Endothelial cell of umbilical vein (primary cell): ENCODE data around the gene SHC4. TPM values are rescaled to one million over a fixed set of nuclear protein-coding genes. Genes with fewer than 3 reads are reported as not detected.

Source experiments
- BruUV-seq: library from RNA; stranded (reverse); fragments of 400-500 nt; replicated peaks from 2 replicates; lab custom pipeline; 2021; lab: Mats Ljungman, UMichigan
- CTCF ChIA-PET: fragments of 300-600, 350-600 bp; sonication (Branson Sonifier 250); formaldehyde crosslinking; loops from one replicate; lab custom pipeline; 2021; ENCODE audit warnings: antibody characterized with exemption, inconsistent platforms; lab: Charles Lee
- POLR2A ChIA-PET: fragments of 300-600, 350-600 bp; sonication (Branson Sonifier 250); formaldehyde crosslinking; loops from one replicate; lab custom pipeline; 2021; ENCODE audit warnings: antibody characterized with exemption, inconsistent platforms; lab: Charles Lee
- DNase-seq: peaks from one replicate; pipeline ENCODE4 v3.0.0-alpha.2; 2011; ENCODE audit warnings: low read depth, low spot score
- FAIRE-seq: peaks from 2 replicates; lab custom pipeline; 2011; peaks lifted over from hg19 to GRCh38; lab: Jason Lieb, UNC
- H2AFZ ChIP-seq: 2 replicates; pipeline ENCODE4 v1.6.0; 2012; ENCODE audit warnings: low read depth, low read length, control low read depth, inconsistent platforms
- H3K27ac ChIP-seq: 2 replicates; pipeline ENCODE4 v1.5.1; 2011; ENCODE audit warnings: low read depth, mild to moderate bottlenecking, control low read depth, low read length, moderate library complexity; ENCODE audit not compliant: insufficient read depth
- H3K27me3 ChIP-seq, 2 experiments: 2 replicates each; pipeline versions ENCODE4 v1.6.0 to v1.6.1; 2011; ENCODE audit warnings: low read length in 2 of 2, mixed read lengths in 1 of 2; ENCODE audit not compliant: control insufficient read depth in 2 of 2, insufficient read depth in 2 of 2
- H3K36me3 ChIP-seq, 2 experiments: 2 replicates in 1 of 2; 3 replicates in 1 of 2; pipeline ENCODE4 v1.5.1; 2011; ENCODE audit warnings: low read length in 2 of 2, mild to moderate bottlenecking in 1 of 2, moderate library complexity in 1 of 2; ENCODE audit not compliant: control insufficient read depth in 2 of 2, insufficient read depth in 2 of 2; ENCODE audit errors: extremely low read depth in 1 of 2
- H3K4me1 ChIP-seq: 3 replicates; pipeline ENCODE4 v1.5.1; 2011; ENCODE audit warnings: mild to moderate bottlenecking, low read length; ENCODE audit not compliant: control insufficient read depth, insufficient read depth; ENCODE audit errors: extremely low read depth
- H3K4me2 ChIP-seq: 2 replicates; pipeline ENCODE4 v1.6.1; 2011; ENCODE audit warnings: low read length, control low read depth, mixed read lengths; ENCODE audit not compliant: insufficient read depth
- H3K4me3 ChIP-seq, 3 experiments: fragments of 200-600 bp in 1 of 3; sonication (generic), shearing (Covaris generic) in 1 of 3; replicated peaks in 1 of 3; 2 replicates each; pipeline ENCODE4 v1.5.1; 2011 to 2016; ENCODE audit warnings: control low read depth in 3 of 3, low read length in 3 of 3, mild to moderate bottlenecking in 2 of 3, inconsistent platforms in 1 of 3, low read depth in 1 of 3, moderate library complexity in 1 of 3; ENCODE audit not compliant: insufficient read depth in 1 of 3
- H3K79me2 ChIP-seq: 2 replicates; pipeline ENCODE4 v1.6.0; 2012; ENCODE audit warnings: low read length, inconsistent platforms; ENCODE audit not compliant: control insufficient read depth, insufficient read depth
- H3K9ac ChIP-seq: replicated peaks from 2 replicates; pipeline ENCODE3; 2011; ENCODE audit warnings: low read length, control low read depth; ENCODE audit not compliant: insufficient read depth; ENCODE audit errors: extremely low read depth
- H3K9me1 ChIP-seq: replicated peaks from 3 replicates; pipeline ENCODE4 v1.6.0; 2011; ENCODE audit warnings: mild to moderate bottlenecking, low read length; ENCODE audit not compliant: control insufficient read depth, insufficient read depth; ENCODE audit errors: extremely low read depth
- H3K9me3 ChIP-seq: replicated peaks from 2 replicates; pipeline ENCODE4 v1.5.1; 2012; ENCODE audit warnings: low read length, inconsistent platforms; ENCODE audit not compliant: control insufficient read depth, insufficient read depth
- H4K20me1 ChIP-seq: replicated peaks from 2 replicates; pipeline ENCODE3; 2011; ENCODE audit warnings: mild to moderate bottlenecking, low read length; ENCODE audit not compliant: control insufficient read depth, insufficient read depth; ENCODE audit errors: extremely low read depth
- CTCF ChIP-seq, 2 donors: IDR thresholded peaks; 1 replicate in 1 of 2; 2 replicates in 1 of 2; pipeline ENCODE4 v1.5.1; 2011; ENCODE audit warnings: low read length in 2 of 2, mild to moderate bottlenecking in 2 of 2, moderate library complexity in 2 of 2, control low read depth in 1 of 2, inconsistent platforms in 1 of 2, low read depth in 1 of 2; ENCODE audit not compliant: insufficient read depth in 1 of 2; ENCODE audit errors: extremely low read depth in 1 of 2
- EZH2 ChIP-seq: IDR thresholded peaks from 2 replicates; pipeline ENCODE4 v1.6.1; 2012; ENCODE audit warnings: borderline replicate concordance, low read depth, mild to moderate bottlenecking, moderate library complexity, low read length, inconsistent platforms; ENCODE audit not compliant: severe bottlenecking
- FOS ChIP-seq: IDR thresholded peaks from 2 replicates; pipeline ENCODE4 v1.6.1; 2011; ENCODE audit warnings: mild to moderate bottlenecking, low read length, moderate library complexity, borderline replicate concordance; ENCODE audit not compliant: insufficient read depth
- GATA2 ChIP-seq: IDR thresholded peaks from 2 replicates; pipeline ENCODE4 v1.7.0; 2011; ENCODE audit warnings: low read depth, mild to moderate bottlenecking, moderate library complexity, mixed read lengths, low read length; ENCODE audit not compliant: insufficient read length, insufficient read depth
- JUN ChIP-seq: IDR thresholded peaks from 2 replicates; pipeline ENCODE4 v1.6.1; 2011; ENCODE audit warnings: borderline replicate concordance, low read depth; ENCODE audit not compliant: insufficient read length, insufficient read depth
- MAX ChIP-seq: IDR thresholded peaks from 2 replicates; pipeline ENCODE4 v1.6.1; 2011; ENCODE audit not compliant: insufficient read depth, insufficient read length
- MYC ChIP-seq: IDR thresholded peaks from one replicate; pipeline ENCODE4 v1.6.1; 2011; ENCODE audit warnings: mild to moderate bottlenecking, low read depth, low read length
- POLR2A ChIP-seq: IDR thresholded peaks from 2 replicates; pipeline ENCODE4 v1.6.1; 2012; ENCODE audit warnings: low read depth, mild to moderate bottlenecking, control low read depth, low read length
- POLR2AphosphoS5 ChIP-seq: IDR thresholded peaks from 2 replicates; pipeline ENCODE4 v1.6.1; 2012; ENCODE audit warnings: low read depth, mild to moderate bottlenecking, control low read depth, low read length, moderate library complexity; ENCODE audit not compliant: insufficient read depth
- dilution Hi-C: fragments of 300-500 bp; cut with MboI; formaldehyde crosslinking; loops from one replicate; pipeline ENCODE4 v1.15.0; 2019; ENCODE audit warnings: low sequenced_read_pairs; ENCODE audit not compliant: extremely low pct_ligation_motif_present
- intact Hi-C: fragments of 100-400 bp; cut with micrococcal nuclease; formaldehyde crosslinking; loops from one replicate; pipeline ENCODE4 v1.10.0; 2022
- polyA plus RNA-seq, 4 experiments: library from polyadenylated mRNA; depleted of rRNA in 3 of 4; stranded (reverse) in 3 of 4; unstranded in 1 of 4; fragments of >200 nt; gene quantifications; 2 replicates each; pipeline versions ENCODE4 v1.2.1 to v1.2.3, GENCODE V29; 2011 to 2012; ENCODE audit warnings: missing spikeins in 1 of 4
- total RNA-seq: library from RNA; stranded (reverse); gene quantifications from 2 replicates; pipeline ENCODE4 v1.2.3, GENCODE V29; 2021

SHC4 gene
- total and polyA plus RNA-seq, 2 donors (not counting 3 experiments of a cell fraction or from before 2014, with no cell fraction given), result 0.20 TPM; not detected in 1

GRCh38 chr15:48859426-48859825 lies 104.3 kb downstream of the SHC4 start:
- no TSS peak for BruUV-seq
- CTCF ChIA-PET, result interaction anchor here (1.0 to 10.8 kb wide), 8 partner anchors 49 to 1286 kb away, joined by 3 to 181 read pairs (median 37); partner anchors contain the start of genes CEP152 and FGF7
- Histone ChIP-seq H3K9me3 (no peaks in the 10 kb centered on the region), H2AFZ (no peak overlapping the region), H3K27ac (no peak overlapping the region), H3K9ac (no peak overlapping the region), H3K27me3 (no peaks in the 10 kb centered on the region), H4K20me1 (no peaks in the 10 kb centered on the region), H3K79me2 (no peaks in the 10 kb centered on the region), H3K4me2 (no peak overlapping the region), H3K9me1 (no peaks in the 10 kb centered on the region), H3K4me3 (no peak overlapping the region), H3K36me3 (no peaks in the 10 kb centered on the region), H3K4me1 (no peaks in the 10 kb centered on the region)
- intact Hi-C loops (loop anchor here (5.0 kb wide), 1 partner anchor 522 kb away; no protein-coding TSS in a partner anchor), dilution Hi-C loops (no loop called here)
- no peak for DNase-seq
- no peak for TF ChIP-seq GATA2
- no peak for TF ChIP-seq EZH2
- no peak for TF ChIP-seq FOS
- no peak for TF ChIP-seq CTCF (IDR thresholded peaks at IDR 0.05; ENCODE audit: extremely low read depth in 1 of 2, insufficient read depth in 1 of 2, low read depth in 1 of 2, low read length in 2 of 2)
- no peak for TF ChIP-seq MYC
- no peak for TF ChIP-seq POLR2A
- TF ChIP-seq JUN, result no peak
- no peak for TF ChIP-seq MAX
- no peak for TF ChIP-seq POLR2AphosphoS5
- POLR2A ChIA-PET, result no interaction called here
- FAIRE-seq, result no peak
